GM19372 (cell line): ENCODE measurements around the gene SORBS2.

ENCODE experiments used
- ATAC-seq: cut with Tn5 transposase; IDR thresholded peaks from one replicate; pipeline ENCODE4 v1.9.1; 2021; ENCODE audit warnings: mild to moderate bottlenecking, low read depth, moderate library complexity; ENCODE audit not compliant: unreplicated experiment

The SORBS2 gene

DNA sequence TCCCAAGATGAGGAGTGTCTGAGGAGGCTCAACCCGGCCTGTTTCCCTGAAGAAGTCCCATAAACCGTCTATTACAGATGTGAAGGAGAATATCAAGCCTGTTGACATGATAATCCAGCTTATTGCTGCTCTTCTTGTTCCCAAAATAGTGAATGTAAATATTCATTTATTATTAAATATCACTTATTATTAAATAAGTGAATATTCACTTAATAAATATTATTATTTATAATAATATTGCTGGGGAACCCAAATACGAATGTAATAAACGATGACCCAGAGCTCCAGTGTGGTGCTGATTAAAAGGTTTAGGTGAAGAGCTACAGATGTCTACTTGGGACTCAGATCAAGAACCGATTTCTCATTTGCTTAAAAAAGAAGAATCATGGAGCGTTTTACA lies 23.8 kb upstream of the SORBS2 start:
- ATAC-seq: no peak

DNA sequence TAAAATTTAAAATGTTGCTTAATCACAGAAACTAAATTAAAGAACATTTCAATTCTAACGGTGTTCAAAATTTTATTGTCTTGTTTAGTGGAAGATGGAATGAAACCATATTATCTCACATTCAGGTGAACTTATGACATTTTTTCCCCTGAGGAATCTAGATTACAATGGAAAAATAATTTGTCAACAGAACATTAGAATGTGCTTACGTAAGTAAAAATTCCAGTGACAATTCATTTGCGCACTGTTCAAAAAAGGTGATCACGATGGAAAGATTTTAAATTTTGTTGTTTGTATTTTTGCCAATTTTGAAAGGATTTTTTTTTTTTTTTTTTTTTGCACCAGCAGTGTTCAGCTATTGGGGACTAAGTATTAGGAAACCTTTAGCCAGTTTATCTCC lies 23.3 kb upstream of the SORBS2 start:
- ATAC-seq: no peak

DNA sequence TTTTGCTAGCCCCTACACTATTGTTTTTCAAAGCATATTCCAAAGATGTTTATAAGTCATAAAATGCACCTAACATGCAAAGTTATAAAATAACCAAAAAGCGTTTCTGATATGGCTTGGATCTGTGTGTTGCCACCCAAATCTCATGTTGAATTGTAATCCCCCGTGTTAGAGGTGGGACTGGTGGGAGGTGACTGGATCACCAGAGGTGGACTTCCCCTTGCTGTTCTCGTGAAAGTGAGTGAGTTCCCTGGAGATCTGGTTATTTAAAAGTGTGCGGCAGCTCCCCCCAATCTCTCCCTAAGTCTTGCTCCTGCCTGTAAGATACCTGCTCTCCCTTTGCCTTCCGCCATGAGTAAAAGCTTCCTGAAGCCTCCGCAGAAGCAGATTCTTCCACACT lies 22.8 kb upstream of the SORBS2 start:
- ATAC-seq: no peak

DNA sequence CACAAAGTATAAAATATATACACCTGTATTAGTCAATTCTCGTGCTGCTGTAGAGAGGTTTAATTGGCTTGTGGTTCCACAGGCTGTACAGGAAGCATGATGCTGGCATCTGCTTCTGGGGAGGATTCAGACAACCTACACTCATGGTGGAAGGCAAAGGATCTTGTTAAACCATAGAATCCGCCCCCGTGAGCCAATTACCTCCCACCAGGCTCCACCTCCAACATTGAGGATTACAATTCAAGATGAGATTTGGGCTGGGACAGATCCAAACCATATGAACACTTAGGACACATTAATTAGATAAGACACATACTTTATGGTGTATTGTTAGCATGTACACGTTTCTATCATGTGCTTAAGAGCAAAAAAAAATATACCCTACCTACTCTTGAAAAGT lies 22.1 kb upstream of the SORBS2 start:
- ATAC-seq: no peak

DNA sequence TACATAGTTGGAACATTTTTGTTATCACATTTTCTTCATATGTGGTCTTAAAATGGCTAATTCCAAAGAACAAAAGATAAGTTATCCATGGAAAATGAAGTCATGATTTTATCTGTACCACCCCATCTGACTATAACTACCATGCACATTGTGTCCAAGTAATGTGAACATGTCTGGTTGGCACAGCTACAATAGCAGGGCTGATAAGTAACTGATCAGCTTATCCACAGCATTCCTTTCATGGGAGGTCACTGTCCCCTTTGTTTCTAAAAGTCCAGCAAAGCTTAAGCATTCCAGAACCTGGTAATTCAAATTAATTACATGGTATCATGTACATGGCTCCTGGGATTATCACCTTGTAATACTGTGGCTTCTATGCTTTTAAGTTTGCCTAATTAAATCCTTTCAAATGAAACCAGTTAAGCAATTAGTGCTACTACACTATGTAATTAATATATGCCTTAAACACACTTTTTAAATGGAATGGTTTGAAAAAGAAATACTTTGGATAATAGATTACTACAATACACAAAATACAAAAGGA lies 21.1 kb upstream of the SORBS2 start:
- ATAC-seq: no peak

DNA sequence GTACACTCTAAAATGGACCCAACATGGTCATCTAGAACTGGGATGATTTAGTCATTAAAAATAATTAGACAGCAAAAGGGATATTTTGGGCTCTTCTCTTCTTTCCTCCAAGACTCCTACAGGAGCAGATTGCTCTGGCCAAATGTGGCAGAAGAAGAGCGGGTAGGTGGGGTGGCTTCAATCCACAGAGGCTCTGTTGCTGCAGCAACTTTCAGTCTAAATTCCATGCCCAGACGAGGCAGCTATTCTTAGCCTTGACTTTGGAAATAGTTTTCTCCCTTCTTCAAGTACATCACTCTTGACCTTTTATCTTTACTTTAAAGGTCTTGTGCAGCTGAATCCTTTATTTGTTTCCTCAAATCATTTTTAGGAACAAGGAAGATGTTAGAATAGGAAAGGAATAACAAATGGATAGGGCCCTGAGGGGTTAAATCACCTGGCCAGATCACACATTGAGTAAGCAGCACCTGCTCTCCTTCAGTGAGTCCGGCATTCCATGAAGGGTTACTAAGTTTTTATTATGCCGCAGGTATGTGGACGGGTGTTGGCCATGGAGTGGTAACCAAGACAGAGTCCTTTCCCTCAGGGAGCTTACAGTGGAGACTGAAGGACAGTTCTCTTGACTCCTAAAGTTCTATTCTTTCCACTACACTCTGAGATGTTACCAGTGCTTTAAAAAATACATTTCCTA lies 19.3 kb upstream of the SORBS2 start:
- ATAC-seq: no peak

DNA sequence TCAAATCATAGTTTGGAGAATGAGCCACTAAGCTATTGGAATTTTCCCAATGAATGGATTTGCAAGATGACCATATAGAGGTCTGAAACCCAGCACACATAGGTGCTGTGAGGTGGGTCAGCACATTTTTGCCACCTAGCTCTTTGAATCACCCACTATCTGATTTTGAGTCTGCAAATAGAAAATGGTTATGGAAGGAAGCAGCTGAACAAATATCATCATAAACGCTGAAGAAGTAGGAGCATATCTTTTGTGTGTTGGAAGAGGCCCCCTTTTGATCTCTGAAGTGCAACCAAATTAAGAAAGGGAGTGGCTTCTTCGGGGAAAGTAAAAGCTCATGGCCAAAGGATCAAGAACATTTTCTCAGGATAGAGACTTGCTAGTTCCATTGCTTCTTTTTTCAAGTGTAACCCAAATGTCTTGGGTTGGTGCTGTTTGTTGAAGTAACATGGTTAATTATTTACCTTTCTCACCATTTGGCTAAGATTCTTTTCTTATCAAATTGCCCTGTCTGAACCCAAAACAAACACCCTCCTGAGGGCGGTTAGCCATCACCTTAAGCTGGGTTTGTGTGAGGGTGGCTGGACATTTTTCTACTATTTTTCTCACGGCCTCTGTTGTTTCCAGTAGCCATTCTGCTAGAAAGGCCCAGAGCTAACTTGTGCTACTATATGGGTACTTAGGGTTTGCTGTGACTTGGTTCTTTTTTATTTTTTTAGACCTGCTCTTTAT lies 18.4 kb upstream of the SORBS2 start:
- ATAC-seq: no peak

- no peak for ATAC-seq
Measured at GRCh38 chr4:185826381-185826780, 14.4 kb upstream of the SORBS2 start.

GRCh38 chr4:185825737-185826136 lies 13.7 kb upstream of the SORBS2 start:
- no peak for ATAC-seq

DNA sequence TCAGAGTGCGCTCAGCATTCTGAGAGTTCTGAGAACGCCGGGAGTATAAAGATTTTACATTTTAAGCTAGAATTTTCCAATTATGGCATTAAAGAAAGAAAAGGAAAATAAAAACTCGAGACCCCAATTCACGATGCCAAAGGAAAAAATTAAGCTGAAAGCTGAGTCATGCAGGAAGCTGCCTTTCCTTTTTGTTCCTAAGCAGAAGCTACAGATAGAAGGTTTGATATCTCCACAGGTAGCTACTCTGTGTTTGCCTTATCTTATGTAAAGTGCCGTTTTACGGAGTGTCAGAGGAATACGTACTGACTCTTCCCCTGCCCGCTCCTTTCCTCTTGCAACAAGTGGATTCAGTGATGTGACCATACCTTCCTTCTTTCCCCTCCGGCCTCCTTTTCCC lies 10.8 kb upstream of the SORBS2 start:
- no peak for ATAC-seq

DNA sequence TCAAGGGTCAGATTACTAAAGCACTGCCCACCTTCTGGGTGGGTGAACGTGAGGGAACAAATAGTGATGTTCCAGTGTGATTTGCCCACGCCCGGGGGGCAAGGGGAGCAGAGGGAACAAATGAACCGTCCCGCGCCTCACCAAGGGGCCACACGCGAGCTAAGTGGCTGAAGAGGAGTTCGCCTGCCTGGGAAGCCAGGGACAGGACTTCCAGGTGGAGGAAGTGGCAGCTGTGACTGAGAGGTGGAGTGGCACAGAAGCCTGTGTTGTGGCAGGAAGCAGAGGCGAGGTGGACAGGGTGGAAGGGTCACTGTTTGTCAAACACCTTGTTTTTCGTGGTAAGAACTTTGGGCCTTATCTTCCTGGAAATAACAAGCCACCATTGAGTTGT lies 9.0 kb upstream of the SORBS2 start:
- ATAC-seq: no peak

- ATAC-seq: no peak
Measured at GRCh38 chr4:185820146-185821028, 8.4 kb upstream of the SORBS2 start.

DNA sequence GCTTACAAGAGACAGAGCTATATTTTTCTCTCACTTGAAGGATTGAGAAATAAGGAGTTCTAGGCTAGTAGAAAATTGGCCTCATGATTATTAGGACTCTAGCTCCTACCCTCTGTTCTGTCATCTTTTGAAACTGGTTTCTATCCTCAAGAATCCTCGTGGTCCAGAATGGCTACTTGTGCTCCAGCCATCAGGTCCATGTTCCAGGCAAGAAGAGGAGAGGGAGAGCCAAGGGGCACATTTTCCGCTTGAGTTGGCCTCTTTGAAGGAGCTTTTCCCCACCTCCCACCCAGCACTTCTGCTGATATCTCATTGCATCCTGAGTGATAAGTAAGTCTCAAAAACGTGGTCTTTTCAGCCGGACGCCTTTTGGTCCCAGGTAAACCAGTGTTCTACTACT lies 7.2 kb upstream of the SORBS2 start:
- no peak for ATAC-seq

DNA sequence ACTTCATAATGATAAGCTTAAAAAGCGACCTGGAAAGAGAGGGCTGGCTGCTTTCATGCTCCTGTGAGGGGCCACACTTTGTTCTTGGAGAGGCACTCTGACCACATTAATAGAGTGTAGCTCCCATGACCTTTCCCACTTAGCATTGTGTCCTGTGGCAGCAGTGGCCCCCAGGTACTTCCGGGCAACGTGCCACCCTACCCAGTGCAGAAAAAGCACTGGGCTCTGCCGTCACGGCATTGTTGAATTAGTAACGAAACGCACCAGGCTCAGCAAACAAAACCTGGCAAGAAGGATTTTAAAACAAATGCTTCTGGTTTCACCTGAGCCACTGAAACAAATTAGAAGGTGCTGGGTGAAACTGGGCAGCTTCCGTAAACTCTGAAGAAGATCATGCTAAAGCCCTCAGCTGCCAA lies 5.4 kb upstream of the SORBS2 start:
- ATAC-seq: no peak

DNA sequence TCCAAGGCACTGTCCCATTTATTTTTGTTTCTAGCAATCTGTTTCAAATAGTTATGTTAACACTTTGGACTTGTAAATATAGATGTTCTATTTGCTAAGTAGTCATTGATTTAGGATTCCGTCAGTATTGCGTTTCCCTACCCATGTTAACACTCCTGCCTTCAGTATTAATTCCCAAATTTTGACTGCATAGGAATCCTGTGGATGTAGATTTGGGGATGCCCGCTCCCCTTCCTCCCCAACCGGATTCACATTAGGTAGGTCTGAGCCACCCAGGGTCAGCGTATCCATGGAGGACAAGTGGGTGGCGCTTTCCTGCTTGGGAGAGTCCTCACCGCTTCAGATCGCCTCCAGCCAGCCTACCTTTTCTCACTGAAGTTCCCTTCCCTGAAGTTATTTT lies 1.1 kb upstream of the SORBS2 start:
- ATAC-seq: no peak

DNA sequence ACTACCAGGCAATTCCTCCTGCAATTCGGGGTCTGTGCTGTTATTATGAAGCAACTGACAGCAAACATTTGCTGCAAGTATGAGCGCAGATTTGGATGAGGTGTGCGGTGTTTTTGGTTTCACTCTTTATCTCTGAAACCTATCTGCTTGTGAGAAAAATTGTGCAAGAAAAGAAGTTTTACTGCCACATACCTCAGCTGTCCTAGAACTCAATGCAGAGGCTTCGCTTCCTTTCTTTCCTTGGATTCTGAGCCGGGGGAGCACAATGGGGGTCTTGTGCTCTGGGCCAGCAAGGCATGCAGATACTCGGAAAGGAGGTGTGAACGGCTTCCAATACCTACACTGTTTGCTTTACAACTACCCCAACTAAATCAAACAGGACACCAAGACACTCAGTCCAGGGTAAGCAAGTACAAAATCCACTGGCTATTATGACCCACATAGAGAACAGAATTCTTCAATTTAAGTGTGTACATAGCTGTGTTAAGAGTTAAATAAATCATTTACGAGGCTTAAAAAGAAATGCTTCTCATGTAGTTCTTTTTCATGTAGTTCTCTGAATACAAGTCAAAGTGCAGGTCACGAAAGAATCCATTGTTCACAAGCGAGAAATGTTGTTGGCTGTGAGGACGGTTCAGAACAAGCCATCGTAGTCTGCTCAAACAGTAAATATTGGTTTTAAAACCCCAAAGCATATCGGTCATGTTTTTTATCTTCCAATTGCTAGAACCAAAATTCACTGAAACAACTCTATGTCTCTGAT lies 1.1 kb downstream of the SORBS2 start:
- ATAC-seq: no peak

GRCh38 chr4:185809533-185810071 lies 2.4 kb downstream of the SORBS2 start:
- no peak for ATAC-seq

DNA sequence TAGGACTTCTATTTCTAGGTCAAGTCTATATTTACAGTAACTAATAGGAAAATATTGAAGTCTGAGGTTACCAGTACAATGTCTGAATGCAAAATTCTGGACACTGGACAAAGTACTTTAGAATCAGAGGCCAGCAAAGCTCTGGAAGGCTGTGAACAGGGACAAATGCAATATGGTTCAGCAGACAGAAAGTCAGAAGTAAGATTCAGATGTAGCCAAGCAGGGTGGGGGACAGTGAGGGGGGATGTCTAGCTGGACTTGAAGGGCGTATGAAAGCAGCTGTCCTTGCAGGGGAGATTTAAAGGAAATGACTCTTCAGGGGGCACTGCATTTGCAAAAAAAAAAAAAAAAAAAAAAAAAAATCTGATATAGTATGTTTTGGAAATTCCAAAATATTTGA lies 2.9 kb downstream of the SORBS2 start:
- no peak for ATAC-seq

DNA sequence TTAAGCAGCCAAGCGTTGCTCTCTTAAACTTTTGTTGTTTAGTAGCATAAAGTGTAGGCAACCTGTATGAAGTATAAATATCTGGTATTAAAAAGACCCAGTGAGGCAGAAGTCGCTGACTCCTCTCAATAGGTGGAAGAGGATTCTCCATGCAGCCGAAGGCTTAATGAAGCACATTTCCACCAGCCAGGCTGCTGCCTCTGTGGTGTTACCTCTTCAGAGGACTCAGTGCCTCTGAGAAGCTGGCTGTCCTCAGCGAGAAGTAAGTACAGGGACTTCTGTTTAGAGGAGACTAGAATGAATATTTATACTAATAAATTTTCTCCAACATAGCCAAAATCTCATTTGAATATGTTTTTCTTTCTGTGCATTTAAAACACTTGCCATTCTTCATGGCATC lies 6.0 kb downstream of the SORBS2 start:
- ATAC-seq: no peak

GRCh38 chr4:185805262-185805802 lies 6.7 kb downstream of the SORBS2 start:
- ATAC-seq: no peak
